Panc1 (cell line): Measurements from ENCODE around the gene GGT5. TPM values are rescaled to one million over a fixed set of nuclear protein-coding genes. Genes with fewer than 3 reads are reported as not detected.
"Not testable (repeated sequence)": the region's sequence is repeated elsewhere in the genome, so short reads cannot be mapped to it uniquely, and the experiment has no call there.

Source experiments
- ATAC-seq: fragments of 200-7000 bp; cut with Tn5 transposase; 2 replicates; pipeline ENCODE4 v1.9.1; 2020; ENCODE audit warnings: mild to moderate bottlenecking, moderate library complexity
- BruUV-seq: library from RNA; stranded (reverse); fragments of 400-500 nt; replicated peaks from 2 replicates; lab custom pipeline; 2021; lab: Mats Ljungman, UMichigan
- CTCF ChIA-PET: fragments of 300-600 bp; sonication (Branson Sonifier 250); formaldehyde crosslinking; loops from one replicate; lab custom pipeline; 2022; ENCODE audit warnings: antibody characterized with exemption; lab: Charles Lee
- POLR2A ChIA-PET: fragments of 300-600 bp; sonication (Branson Sonifier 250); formaldehyde crosslinking; loops from one replicate; lab custom pipeline; 2022; ENCODE audit warnings: antibody characterized with exemption; lab: Charles Lee
- DNase-seq: peaks from one replicate; pipeline ENCODE4 v3.0.0-alpha.2; 2010; ENCODE audit warnings: low read depth, low spot score
- H3K27ac ChIP-seq: 2 replicates; pipeline ENCODE4 v1.5.1; 2011; ENCODE audit warnings: mild to moderate bottlenecking, low read length, inconsistent platforms
- H3K27me3 ChIP-seq: fragments of 200-500 bp; sonication (Bioruptor generic); 2 replicates; pipeline ENCODE4 v1.6.0; 2014; ENCODE audit warnings: low read length, inconsistent platforms; ENCODE audit not compliant: control insufficient read depth, insufficient read depth
- H3K36me3 ChIP-seq: fragments of 200-500 bp; sonication (Bioruptor generic); 2 replicates; pipeline ENCODE4 v1.5.1; 2014; ENCODE audit warnings: inconsistent platforms, mild to moderate bottlenecking, low read length, moderate library complexity; ENCODE audit not compliant: control insufficient read depth, insufficient read depth
- H3K4me1 ChIP-seq: 2 replicates; pipeline ENCODE4 v1.5.1; 2011; ENCODE audit warnings: inconsistent platforms, mild to moderate bottlenecking, low read length, moderate library complexity; ENCODE audit not compliant: control insufficient read depth, insufficient read depth
- H3K4me3 ChIP-seq, 2 experiments: 2 replicates each; pipeline ENCODE4 v1.5.1; 2011 to 2012; ENCODE audit warnings: low read depth in 2 of 2, low read length in 2 of 2, mild to moderate bottlenecking in 2 of 2, inconsistent platforms in 1 of 2, moderate library complexity in 1 of 2
- H3K9me3 ChIP-seq: fragments of 200-500 bp; sonication (Bioruptor generic); 2 replicates; pipeline ENCODE4 v1.5.1; 2014; ENCODE audit warnings: low read depth, mild to moderate bottlenecking, inconsistent platforms, low read length, moderate library complexity; ENCODE audit not compliant: control insufficient read depth, insufficient read depth
- CTCF ChIP-seq: fragments of 450-650 bp; IDR thresholded peaks from 2 replicates; pipeline ENCODE4 v1.5.1; 2017; ENCODE audit warnings: mild to moderate bottlenecking
- POLR2AphosphoS5 ChIP-seq: IDR thresholded peaks from 2 replicates; pipeline ENCODE4 v1.6.1; 2012; ENCODE audit warnings: mild to moderate bottlenecking, low read depth, low read length, moderate library complexity
- SIN3A ChIP-seq: IDR thresholded peaks from 2 replicates; pipeline ENCODE4 v1.6.1; 2012; ENCODE audit warnings: low read depth, mild to moderate bottlenecking, low read length, moderate library complexity, borderline replicate concordance; ENCODE audit not compliant: insufficient read depth
- TCF7L2 ChIP-seq: IDR thresholded peaks from 2 replicates; pipeline ENCODE4 v1.6.1; 2011; ENCODE audit warnings: mild to moderate bottlenecking, low read depth, low read length, inconsistent platforms
- in situ Hi-C: cut with HindIII; loops from 2 replicates; pipeline ENCODE4 v1.10.0; 2016; ENCODE audit warnings: low sequenced_read_pairs, low pct_unique_long_range_greater_than_20kb
- intact Hi-C: fragments of 100-400 bp; cut with micrococcal nuclease; formaldehyde crosslinking; loops from one replicate; pipeline ENCODE4 v1.10.0; 2022; ENCODE audit not compliant: unreplicated experiment
- total RNA-seq: library from RNA; stranded (reverse); gene quantifications from one replicate; pipeline ENCODE4 v1.2.1, GENCODE V29; 2021; ENCODE audit not compliant: unreplicated experiment
- TF ChIP-seq, protein P1 (sequence below), 2 experiments: IDR thresholded peaks; 2 replicates each; pipeline ENCODE4 v1.6.1; 2011 to 2012; ENCODE audit warnings: low read depth in 2 of 2, control low read depth in 1 of 2, low read length in 1 of 2, mild to moderate bottlenecking in 1 of 2, moderate library complexity in 1 of 2; ENCODE audit not compliant: insufficient read depth in 1 of 2

The GGT5 gene
- total RNA-seq, 1 experiment from 2014 or later: 3.6 TPM

- Histone ChIP-seq H3K4me1 (peaks cover 34% of the 10 kb centered on the region), H3K27ac (peak overlapping the region; percentile 98), H3K27me3 (no peaks in the 10 kb centered on the region), H3K36me3 (no peaks in the 10 kb centered on the region), H3K9me3 (peaks cover 8% of the 10 kb centered on the region; the same call in 1 of the 2 replicates), H3K4me3 (no peak overlapping the region)
- TF ChIP-seq TCF7L2 (no peak), POLR2AphosphoS5 (no peak), CTCF (no peak), SIN3A (no peak)
- TF ChIP-seq, protein P1, sequence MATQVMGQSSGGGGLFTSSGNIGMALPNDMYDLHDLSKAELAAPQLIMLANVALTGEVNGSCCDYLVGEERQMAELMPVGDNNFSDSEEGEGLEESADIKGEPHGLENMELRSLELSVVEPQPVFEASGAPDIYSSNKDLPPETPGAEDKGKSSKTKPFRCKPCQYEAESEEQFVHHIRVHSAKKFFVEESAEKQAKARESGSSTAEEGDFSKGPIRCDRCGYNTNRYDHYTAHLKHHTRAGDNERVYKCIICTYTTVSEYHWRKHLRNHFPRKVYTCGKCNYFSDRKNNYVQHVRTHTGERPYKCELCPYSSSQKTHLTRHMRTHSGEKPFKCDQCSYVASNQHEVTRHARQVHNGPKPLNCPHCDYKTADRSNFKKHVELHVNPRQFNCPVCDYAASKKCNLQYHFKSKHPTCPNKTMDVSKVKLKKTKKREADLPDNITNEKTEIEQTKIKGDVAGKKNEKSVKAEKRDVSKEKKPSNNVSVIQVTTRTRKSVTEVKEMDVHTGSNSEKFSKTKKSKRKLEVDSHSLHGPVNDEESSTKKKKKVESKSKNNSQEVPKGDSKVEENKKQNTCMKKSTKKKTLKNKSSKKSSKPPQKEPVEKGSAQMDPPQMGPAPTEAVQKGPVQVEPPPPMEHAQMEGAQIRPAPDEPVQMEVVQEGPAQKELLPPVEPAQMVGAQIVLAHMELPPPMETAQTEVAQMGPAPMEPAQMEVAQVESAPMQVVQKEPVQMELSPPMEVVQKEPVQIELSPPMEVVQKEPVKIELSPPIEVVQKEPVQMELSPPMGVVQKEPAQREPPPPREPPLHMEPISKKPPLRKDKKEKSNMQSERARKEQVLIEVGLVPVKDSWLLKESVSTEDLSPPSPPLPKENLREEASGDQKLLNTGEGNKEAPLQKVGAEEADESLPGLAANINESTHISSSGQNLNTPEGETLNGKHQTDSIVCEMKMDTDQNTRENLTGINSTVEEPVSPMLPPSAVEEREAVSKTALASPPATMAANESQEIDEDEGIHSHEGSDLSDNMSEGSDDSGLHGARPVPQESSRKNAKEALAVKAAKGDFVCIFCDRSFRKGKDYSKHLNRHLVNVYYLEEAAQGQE (IDR thresholded peaks at IDR 0.05; ENCODE audit: insufficient read depth in 1 of 2, low read depth in 2 of 2, low read length in 1 of 2): no peak
- CTCF ChIA-PET: no interaction called here
- in situ Hi-C loops: no loop called here
- DNase-seq (no peak), ATAC-seq (no peak)
- BruUV-seq: no TSS peak
- POLR2A ChIA-PET: interaction anchor here (0.5 to 0.6 kb wide), 2 partner anchors 176 to 193 kb away, joined by 3 read pairs; no protein-coding TSS in a partner anchor
- intact Hi-C loops: no loop called here
Observed at GRCh38 chr22:24205438-24206195, 39.3 kb downstream of the GGT5 start.

DNA sequence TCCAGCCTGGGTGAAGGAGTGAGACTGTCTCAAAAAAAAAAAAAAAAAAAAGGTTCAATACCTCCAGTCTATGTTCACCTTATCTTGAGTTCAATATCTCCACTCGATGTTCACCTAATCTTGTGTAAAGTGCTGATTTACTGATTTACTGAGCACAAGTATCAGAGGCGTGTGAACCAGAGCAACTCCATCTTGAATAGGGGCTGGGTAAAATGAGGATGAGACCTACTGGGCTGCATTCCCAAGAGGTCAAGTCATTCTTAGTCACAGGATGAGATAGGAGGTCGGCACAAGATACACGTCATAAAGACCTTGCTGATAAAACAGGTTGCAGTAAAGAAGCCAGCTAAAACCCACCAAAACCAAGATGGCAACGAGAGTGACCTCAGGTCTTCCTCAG, 41.0 kb downstream of the GGT5 start:
- intact Hi-C loops, BruUV-seq, DNase-seq, H3K4me3 ChIP-seq, H3K36me3 ChIP-seq, ATAC-seq, H3K27me3 ChIP-seq, POLR2A ChIA-PET, in situ Hi-C loops, CTCF ChIA-PET, H3K9me3 ChIP-seq: not testable (repeated sequence)
- H3K4me1 ChIP-seq: peaks cover 28% of the 10 kb centered on the region
- H3K27ac ChIP-seq: peak overlapping the region; percentile 98
